Measurements from ENCODE around the gene UCN. TPM values are rescaled to one million over a fixed set of nuclear protein-coding genes. Genes with fewer than 3 reads are reported as not detected.

Gene UCN, protein sequence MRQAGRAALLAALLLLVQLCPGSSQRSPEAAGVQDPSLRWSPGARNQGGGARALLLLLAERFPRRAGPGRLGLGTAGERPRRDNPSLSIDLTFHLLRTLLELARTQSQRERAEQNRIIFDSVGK
- total RNA-seq = 0.30 and 0.42 TPM in 2 replicates

DNA sequence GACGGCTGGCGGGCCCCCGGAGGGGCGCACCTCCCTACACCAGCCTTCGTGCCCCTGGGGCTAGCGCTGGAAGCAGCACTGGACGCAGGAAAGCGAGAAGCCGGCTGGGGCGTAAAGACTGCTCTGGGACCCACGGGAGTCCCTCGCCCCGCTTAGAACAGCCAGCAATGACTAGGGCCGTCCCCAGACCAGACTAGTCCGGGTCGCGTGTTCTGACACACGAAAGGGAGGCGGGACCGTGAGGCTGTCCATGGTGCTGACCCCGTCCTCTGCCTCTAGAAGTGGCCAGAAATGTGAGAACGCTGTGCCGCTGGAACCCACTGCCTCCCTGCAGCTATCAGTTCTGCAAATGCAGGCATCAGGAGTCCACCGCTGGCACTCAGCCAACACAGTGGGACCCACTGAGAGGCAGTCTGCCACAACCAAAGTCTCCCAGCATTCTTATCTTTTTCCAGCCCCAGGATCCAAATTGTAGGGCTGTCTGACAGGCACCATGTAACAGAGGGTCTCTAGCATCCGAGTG is at the start of gene UCN:
TSS of gene UCN (minus strand) at position 87 of the 523 bp plus-strand sequence. CDS start 550 bp downstream, outside the sequence.

DNA sequence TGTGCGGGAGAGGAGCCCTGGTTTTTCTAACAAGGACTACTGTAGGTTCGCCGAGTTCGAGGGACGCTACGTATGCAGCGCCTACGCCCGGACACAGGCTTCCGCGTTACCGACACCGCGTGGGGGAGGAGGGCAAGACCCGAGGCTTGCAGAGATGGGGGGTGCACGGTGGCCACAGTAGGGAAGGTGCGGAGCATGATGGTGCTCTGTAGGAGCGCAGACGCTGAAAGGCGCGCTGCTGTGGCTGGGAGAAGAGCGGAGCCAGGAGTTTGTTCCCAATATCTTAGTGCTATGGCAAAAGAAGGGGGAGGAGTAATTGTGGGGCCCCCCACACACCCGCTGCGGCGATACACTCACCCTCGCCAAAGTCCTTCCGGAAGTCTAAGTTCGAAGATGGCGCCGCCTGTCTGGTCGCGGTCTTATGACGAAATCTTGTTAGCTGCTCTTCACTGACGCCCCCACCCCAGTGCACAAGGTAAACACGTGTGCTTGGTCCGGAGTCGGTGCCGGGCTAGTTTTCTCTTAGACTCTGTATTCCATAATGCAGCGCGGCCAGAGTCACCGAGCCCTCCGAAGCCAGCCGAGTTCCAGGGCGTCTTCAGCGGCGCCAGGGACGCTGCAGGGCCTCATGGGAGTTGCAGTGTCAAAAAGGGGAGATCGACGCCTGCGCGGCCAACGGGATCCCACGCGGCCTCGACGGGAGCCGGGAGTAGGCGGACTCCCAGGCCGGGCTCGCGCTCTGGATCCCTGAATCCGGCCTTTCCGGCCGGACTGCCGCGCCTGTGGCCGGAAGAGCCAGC is 48.3 kb upstream of the UCN start, which contains the start of gene GTF3C2:
TSS of gene GTF3C2 (minus strand) at position 383 of the 800 bp plus-strand sequence. CDS start 13,210 bp downstream, outside the sequence.

DNA sequence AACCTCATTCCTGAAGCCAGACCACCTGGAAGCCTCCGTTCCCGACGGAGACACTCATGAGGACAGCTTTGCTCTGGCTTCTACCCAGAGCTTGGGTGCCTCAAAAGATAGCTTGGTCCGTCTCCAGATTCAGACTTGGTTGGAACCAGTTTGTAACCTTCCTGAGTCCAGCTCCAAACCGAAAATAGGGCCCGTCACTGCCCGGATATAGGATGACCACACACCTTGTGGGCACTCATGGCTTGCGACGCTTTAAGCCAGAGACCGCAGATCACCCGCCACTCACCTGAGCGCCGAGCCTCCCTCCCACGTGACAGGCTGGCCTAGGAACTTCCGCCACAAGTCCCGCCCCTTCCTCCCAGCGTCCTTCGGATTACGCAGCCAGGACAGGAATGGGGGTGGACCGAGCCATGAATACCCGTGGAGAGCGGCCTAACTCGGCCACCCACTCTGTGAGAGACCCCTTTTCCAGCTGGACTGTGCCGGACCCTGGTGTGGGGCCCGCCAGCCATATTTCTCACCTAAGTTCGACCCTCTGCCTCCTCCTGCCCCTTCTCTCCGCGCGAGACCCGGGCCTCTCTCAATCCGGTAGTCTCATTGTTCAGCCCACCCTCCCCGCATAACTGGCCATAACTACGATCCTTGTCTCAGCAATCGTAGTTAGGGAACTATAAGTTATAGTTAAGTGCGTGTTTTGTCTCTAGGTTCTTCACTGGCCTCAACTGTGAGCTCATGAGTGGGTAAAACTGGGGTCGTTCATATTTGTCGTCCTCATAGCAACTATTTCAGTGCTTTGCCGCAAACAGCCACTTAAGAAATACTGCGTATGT is 14.7 kb upstream of the UCN start, which contains the start of gene MPV17:
TSS of gene MPV17 (minus strand) at position 332 of the 830 bp plus-strand sequence. CDS start 580 bp downstream, outside the sequence.

DNA sequence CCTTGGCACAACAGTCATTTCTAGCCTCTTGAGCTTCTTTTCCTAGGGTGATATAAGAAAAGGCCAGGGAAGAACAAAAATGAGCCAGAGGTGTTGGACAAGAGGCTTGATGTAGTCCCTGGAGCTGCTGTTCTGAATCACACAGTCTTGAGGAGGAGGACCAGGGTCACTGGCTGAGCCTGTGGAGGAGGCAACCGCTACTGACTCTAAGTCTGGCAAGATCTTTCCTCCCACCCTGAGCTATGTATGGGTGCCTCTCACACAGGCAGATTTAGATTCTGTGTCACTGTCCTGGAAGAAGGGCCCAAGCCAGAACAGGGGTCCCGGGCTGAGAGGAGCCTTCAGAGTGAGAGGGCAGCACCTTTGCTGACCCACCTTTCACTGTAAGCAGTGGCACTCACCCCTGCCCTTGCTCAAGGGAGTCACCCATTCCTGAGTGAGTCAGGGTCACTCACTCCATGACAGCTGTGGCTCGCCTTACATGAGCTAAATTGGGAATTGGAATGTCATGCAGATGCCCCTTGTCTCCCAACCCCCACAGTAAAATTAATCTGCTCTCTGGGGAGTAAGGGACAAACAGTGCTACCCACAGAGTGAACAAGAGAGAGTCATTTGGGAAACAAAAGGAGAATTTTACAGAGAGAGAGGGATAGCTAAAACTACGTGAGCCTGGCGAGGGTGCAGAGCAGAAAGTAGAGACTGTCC is 26.2 kb downstream of the UCN start, which contains the start of gene TRIM54:
TSS of gene TRIM54 (plus strand) at position 575 of the 705 bp plus-strand sequence. CDS start 303 bp downstream, outside the sequence.

DNA sequence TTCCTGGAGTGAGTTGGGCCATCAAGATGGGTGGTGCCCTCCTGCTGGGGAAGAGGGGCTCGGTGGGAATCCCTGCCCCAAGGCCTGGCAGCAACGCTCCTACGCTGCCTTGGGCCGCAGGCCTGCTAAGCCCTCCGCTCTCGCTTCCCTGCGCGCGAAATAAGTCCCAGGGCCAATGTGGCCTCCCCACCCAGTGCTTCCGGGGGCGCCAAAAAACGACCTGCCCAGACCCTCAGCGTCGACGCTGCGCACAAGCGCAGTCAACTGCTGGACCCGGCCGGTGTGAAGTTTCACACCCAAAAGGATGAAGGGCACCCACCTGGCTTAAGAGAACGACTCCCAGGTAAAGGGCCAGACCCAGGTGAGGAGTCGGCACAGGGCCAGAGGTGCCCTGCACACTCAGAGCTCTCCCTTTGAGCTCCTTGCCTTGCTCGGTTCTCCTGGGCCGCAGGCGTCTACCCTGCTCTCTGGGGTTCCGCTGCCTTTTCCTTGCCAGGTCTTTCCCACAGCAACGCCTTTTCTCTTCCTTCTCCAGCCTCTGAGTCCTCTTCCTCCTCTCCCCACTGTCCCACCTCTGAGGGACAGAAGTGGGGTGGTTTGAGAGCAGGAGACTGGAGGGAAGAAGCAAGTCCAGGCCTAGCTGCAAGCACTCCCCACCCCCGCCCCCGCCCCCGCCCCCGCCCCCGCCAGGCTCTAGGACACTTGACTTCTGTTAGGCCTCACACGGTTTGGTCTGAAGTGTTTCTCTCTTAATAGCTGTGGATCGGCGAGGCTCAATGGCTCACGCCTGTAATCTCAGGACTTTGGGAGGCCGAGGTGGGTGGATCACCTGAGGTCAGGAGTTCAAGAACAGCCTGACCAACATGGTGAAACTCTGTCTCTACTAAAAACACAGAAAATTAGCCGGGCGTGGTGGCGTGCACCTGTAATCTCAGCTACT is 32.8 kb downstream of the UCN start, which contains the start of gene DNAJC5G:
TSS of gene DNAJC5G (plus strand) at position 223 of the 940 bp plus-strand sequence. CDS start 1,296 bp downstream, outside the sequence.

DNA sequence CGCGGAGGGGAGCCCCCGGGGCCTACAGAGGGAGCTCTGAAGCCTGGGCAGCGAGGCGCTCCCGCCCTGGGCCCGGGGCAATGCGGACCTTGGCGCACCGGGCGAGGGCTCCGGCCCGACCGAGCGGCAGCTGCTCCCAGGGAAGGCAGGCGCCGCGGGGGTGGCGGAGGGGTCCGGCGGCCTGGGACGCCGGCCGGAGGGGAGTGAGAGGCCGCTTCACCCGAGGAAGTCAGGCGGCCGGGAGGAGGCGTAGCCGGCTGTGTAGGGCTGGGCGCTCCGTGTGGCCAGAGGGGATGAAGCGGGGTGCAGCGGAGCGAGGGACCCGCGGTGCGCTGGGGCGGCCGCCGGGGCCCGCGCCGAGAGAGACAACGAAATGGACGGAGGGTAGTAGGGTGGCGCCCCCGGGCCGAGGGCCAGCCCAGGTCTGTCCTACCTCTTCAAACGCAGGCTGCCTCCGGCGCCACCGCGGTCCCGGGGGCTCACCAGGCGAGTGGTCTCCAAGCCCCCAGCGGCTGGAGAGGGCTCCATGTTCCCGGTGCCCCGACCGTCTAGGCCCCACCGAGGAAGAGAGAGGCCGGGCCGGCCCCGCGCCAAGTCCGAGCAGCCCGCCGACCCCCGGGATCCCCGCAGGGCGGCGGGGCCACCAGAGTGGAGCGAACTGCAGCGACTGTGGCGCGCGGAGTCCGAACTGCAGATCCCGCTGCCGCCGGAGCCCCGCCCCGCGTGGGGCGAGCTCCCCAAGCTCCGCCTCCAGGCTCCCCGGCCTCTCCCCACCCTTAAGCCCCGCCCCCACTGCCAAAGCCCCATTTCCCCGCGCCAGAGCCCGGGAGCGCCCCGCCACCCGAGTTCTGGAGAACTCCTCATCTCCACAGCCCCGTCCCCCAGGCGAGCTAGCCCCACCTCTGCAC is 45.6 kb downstream of the UCN start, which contains the start of gene SLC30A3:
TSS of gene SLC30A3 (minus strand) at position 669 of the 908 bp plus-strand sequence. CDS start at position 528, 141 bp downstream.

Other genes with a start within 250 kb of the UCN start
- gene OST4, start 236.8 kb downstream of the UCN start, total RNA-seq = 334 and 797 TPM in 2 replicates
- 394 and 462 TPM in 2 replicates for gene EMILIN1, start 229.8 kb downstream of the UCN start, total RNA-seq
- gene KHK, start 221.7 kb downstream of the UCN start, total RNA-seq = 0.59 and 1.2 TPM in 2 replicates
- gene CGREF1, start 189.3 kb downstream of the UCN start, total RNA-seq = 10.4 and 13.2 TPM in 2 replicates
- gene ABHD1, start 184.6 kb downstream of the UCN start, total RNA-seq = not detected in 2 replicates
- gene PREB, start 173.8 kb downstream of the UCN start, total RNA-seq = 41.3 and 46.9 TPM in 2 replicates
- not detected in 2 replicates for gene PRR30, start 169.0 kb downstream of the UCN start, total RNA-seq
- not detected in 2 replicates for gene TCF23, start 159.4 kb downstream of the UCN start, total RNA-seq
- gene ATRAID, start 96.4 kb downstream of the UCN start, total RNA-seq = 128 and 271 TPM in 2 replicates
- 20.8 and 37.6 TPM in 2 replicates for gene SLC5A6, start 96.2 kb downstream of the UCN start, total RNA-seq
- gene CAD, start 91.1 kb downstream of the UCN start, total RNA-seq = 32.1 and 72.8 TPM in 2 replicates
- gene SLC30A3, start 45.4 kb downstream of the UCN start, total RNA-seq = 0.09 TPM in 1 of 2 replicates, not detected in the other
- not detected in 2 replicates for gene DNAJC5G, start 33.0 kb downstream of the UCN start, total RNA-seq
- gene TRIM54, start 26.0 kb downstream of the UCN start, total RNA-seq = not detected in 2 replicates
- gene MPV17, start 14.7 kb upstream of the UCN start, total RNA-seq = 73.6 and 107 TPM in 2 replicates
- 28.8 and 35.8 TPM in 2 replicates for gene GTF3C2, start 48.3 kb upstream of the UCN start, total RNA-seq
- gene EIF2B4, start 61.9 kb upstream of the UCN start, total RNA-seq = 17.8 and 23.0 TPM in 2 replicates
- 113 and 139 TPM in 2 replicates for gene SNX17, start 62.2 kb upstream of the UCN start, total RNA-seq
- 9.8 and 11.6 TPM in 2 replicates for gene ZNF513, start 72.3 kb upstream of the UCN start, total RNA-seq
- 56.4 and 77.7 TPM in 2 replicates for gene PPM1G, start 101.1 kb upstream of the UCN start, total RNA-seq
- gene NRBP1, start 120.2 kb upstream of the UCN start, total RNA-seq = 104 and 112 TPM in 2 replicates
- not detected in 2 replicates for gene KRTCAP3, start 133.9 kb upstream of the UCN start, total RNA-seq
- 35.2 and 43.1 TPM in 2 replicates for gene IFT172, start 181.3 kb upstream of the UCN start, total RNA-seq
- gene FNDC4, start 186.8 kb upstream of the UCN start, total RNA-seq = 10.7 and 17.3 TPM in 2 replicates
- 0.51 and 0.89 TPM in 2 replicates for gene GCKR, start 188.4 kb upstream of the UCN start, total RNA-seq

Data from smooth muscle cell of the umbilical artery (primary cell).